Measurements from ENCODE around the gene EPO.

EPO gene
- total RNA-seq = 0 reads per million in 2 experiments

- DNase-seq (ENCODE audit: low read depth) = no peak
Measured at GRCh38 chr7:100720279-100720670, at the start of gene EPO. Gene EPO (plus strand): TSS chr7:100720468. CDS start chr7:100720981, 513 bp downstream.

GRCh38 chr7:100671353-100672327 is 48.6 kb upstream of the EPO start:
- no peak for DNase-seq (ENCODE audit: low read depth)

- DNase-seq (ENCODE audit: low read depth) = peak; percentile 93
Measured at GRCh38 chr7:100673302-100673941, 46.8 kb upstream of the EPO start, which contains the start of gene GNB2. Gene GNB2 (plus strand): TSS chr7:100673740. CDS start chr7:100676266, 2,526 bp downstream.

- no peak for DNase-seq (ENCODE audit: low read depth)
Measured at GRCh38 chr7:100673942-100674410, 46.3 kb upstream of the EPO start.

- no peak for DNase-seq (ENCODE audit: low read depth)
Measured at GRCh38 chr7:100674411-100675104, 45.7 kb upstream of the EPO start.

GRCh38 chr7:100675105-100675451 is 45.2 kb upstream of the EPO start:
- no peak for DNase-seq (ENCODE audit: low read depth)

GRCh38 chr7:100675581-100676350 is 44.5 kb upstream of the EPO start:
- DNase-seq (ENCODE audit: low read depth) = peak; percentile 91

GRCh38 chr7:100676501-100677306 is 43.6 kb upstream of the EPO start:
- no peak for DNase-seq (ENCODE audit: low read depth)

- no peak for DNase-seq (ENCODE audit: low read depth)
Measured at GRCh38 chr7:100677308-100678267, 42.7 kb upstream of the EPO start.

GRCh38 chr7:100678291-100678984 is 41.8 kb upstream of the EPO start:
- DNase-seq (ENCODE audit: low read depth) = no peak

- DNase-seq (ENCODE audit: low read depth) = no peak
Measured at GRCh38 chr7:100679129-100679926, 40.9 kb upstream of the EPO start.

GRCh38 chr7:100679927-100680575 is 40.2 kb upstream of the EPO start:
- DNase-seq (ENCODE audit: low read depth) = no peak

- no peak for DNase-seq (ENCODE audit: low read depth)
Measured at GRCh38 chr7:100680576-100681271, 39.5 kb upstream of the EPO start.

- no peak for DNase-seq (ENCODE audit: low read depth)
Measured at GRCh38 chr7:100681491-100682227, 38.6 kb upstream of the EPO start.

- DNase-seq (ENCODE audit: low read depth) = no peak
Measured at GRCh38 chr7:100682228-100682741, 38.0 kb upstream of the EPO start.

Measured in T follicular helper cell (primary cell).